Mesenchymal stem cell (in vitro differentiated cells and primary cell): Measurements from ENCODE around the gene FAM174B.
"Not testable (repeated sequence)": the region's sequence is repeated elsewhere in the genome, so short reads cannot be mapped to it uniquely, and the experiment has no call there.

Source experiments
- DNase-seq: peaks from one replicate; pipeline ENCODE4 v3.0.0-alpha.2; 2013
- H2AFZ ChIP-seq: one replicate; pipeline ENCODE4 v1.6.1; 2013; ENCODE audit warnings: low read depth, mild to moderate bottlenecking, control low read depth, inconsistent platforms, low read length, moderate library complexity
- H2AK5ac ChIP-seq: 2 replicates; pipeline ENCODE4 v1.6.1; 2013; ENCODE audit warnings: low read length, moderate library complexity, mild to moderate bottlenecking, inconsistent platforms; ENCODE audit not compliant: severe bottlenecking
- H2BK120ac ChIP-seq: one replicate; pipeline ENCODE4 v1.6.1; 2013; ENCODE audit warnings: low read depth, mild to moderate bottlenecking, inconsistent platforms, low read length, moderate library complexity
- H2BK12ac ChIP-seq, 2 experiments: one replicate each; pipeline ENCODE4 v1.6.1; 2013; ENCODE audit warnings: inconsistent platforms in 2 of 2, low read length in 2 of 2, mild to moderate bottlenecking in 2 of 2, moderate library complexity in 2 of 2, control low read depth in 1 of 2
- H2BK15ac ChIP-seq: one replicate; pipeline ENCODE4 v1.6.1; 2013; ENCODE audit warnings: mild to moderate bottlenecking, low read depth, inconsistent platforms; ENCODE audit not compliant: poor library complexity, severe bottlenecking
- H2BK5ac ChIP-seq: 2 replicates; pipeline ENCODE4 v1.6.1; 2013; ENCODE audit warnings: low read depth, mild to moderate bottlenecking, low read length, control low read depth, inconsistent platforms; ENCODE audit not compliant: poor library complexity, severe bottlenecking
- H3K14ac ChIP-seq, 2 experiments: one replicate each; pipeline ENCODE4 v1.6.1; 2013; ENCODE audit warnings: inconsistent platforms in 2 of 2, low read length in 2 of 2, control low read depth in 1 of 2, mild to moderate bottlenecking in 1 of 2, moderate library complexity in 1 of 2
- H3K18ac ChIP-seq, 2 experiments: one replicate each; pipeline ENCODE4 v1.6.1; 2013; ENCODE audit warnings: inconsistent platforms in 2 of 2, low read length in 2 of 2, control low read depth in 1 of 2, low read depth in 1 of 2, mild to moderate bottlenecking in 1 of 2
- H3K23ac ChIP-seq, 2 experiments: one replicate each; pipeline ENCODE4 v1.6.1; 2013; ENCODE audit warnings: inconsistent platforms in 2 of 2, low read length in 2 of 2, mild to moderate bottlenecking in 2 of 2, moderate library complexity in 2 of 2, control low read depth in 1 of 2
- H3K27ac ChIP-seq: 2 replicates; pipeline ENCODE4 v1.5.1; 2013; ENCODE audit warnings: mild to moderate bottlenecking, moderate library complexity, low read length, control low read depth, inconsistent platforms; ENCODE audit not compliant: poor library complexity, severe bottlenecking
- H3K27me3 ChIP-seq, 2 experiments: 2 replicates each; pipeline versions ENCODE4 v1.6.1 to v1.7.0; 2013; ENCODE audit warnings: low read length in 2 of 2, mild to moderate bottlenecking in 2 of 2, moderate library complexity in 2 of 2, control low read depth in 1 of 2, inconsistent platforms in 1 of 2; ENCODE audit not compliant: control insufficient read depth in 1 of 2, insufficient read depth in 1 of 2
- H3K36me3 ChIP-seq, 2 experiments: 2 replicates each; pipeline versions ENCODE4 v1.6.1 to v1.7.0; 2013; ENCODE audit warnings: low read length in 2 of 2, control low read depth in 1 of 2, inconsistent platforms in 1 of 2, low read depth in 1 of 2, mild to moderate bottlenecking in 1 of 2; ENCODE audit not compliant: insufficient read depth in 2 of 2, control insufficient read depth in 1 of 2
- H3K4ac ChIP-seq, 2 experiments: one replicate each; pipeline ENCODE4 v1.6.1; 2013; ENCODE audit warnings: inconsistent platforms in 2 of 2, low read length in 2 of 2, mild to moderate bottlenecking in 2 of 2, moderate library complexity in 2 of 2, control low read depth in 1 of 2, low read depth in 1 of 2
- H3K4me1 ChIP-seq: 2 replicates; pipeline ENCODE4 v1.6.1; 2013; ENCODE audit warnings: low read depth, low read length, control low read depth; ENCODE audit not compliant: control insufficient read depth, insufficient read depth
- H3K4me2 ChIP-seq: 2 replicates; pipeline ENCODE4 v1.6.1; 2013; ENCODE audit warnings: low read length, mild to moderate bottlenecking, inconsistent platforms; ENCODE audit not compliant: poor library complexity, severe bottlenecking
- H3K4me3 ChIP-seq, 2 experiments: 2 replicates each; pipeline versions ENCODE4 v1.5.1 to v1.7.0; 2013; ENCODE audit warnings: low read length in 2 of 2, mild to moderate bottlenecking in 2 of 2, control low read depth in 1 of 2, low read depth in 1 of 2; ENCODE audit not compliant: insufficient read depth in 1 of 2
- H3K79me1 ChIP-seq: replicated peaks from 2 replicates; pipeline ENCODE4 v1.6.1; 2013; ENCODE audit warnings: mild to moderate bottlenecking, control low read depth, low read length, inconsistent platforms; ENCODE audit not compliant: poor library complexity, severe bottlenecking
- H3K9ac ChIP-seq: 2 replicates; pipeline ENCODE4 v1.7.0; 2013; ENCODE audit warnings: mild to moderate bottlenecking, low read length, moderate library complexity
- H3K9me3 ChIP-seq: 2 replicates; pipeline ENCODE4 v1.7.0; 2013; ENCODE audit warnings: mild to moderate bottlenecking, low read length; ENCODE audit not compliant: control insufficient read depth
- H4K8ac ChIP-seq: one replicate; pipeline ENCODE4 v1.6.1; 2013; ENCODE audit warnings: inconsistent platforms, mild to moderate bottlenecking, low read length, moderate library complexity
- H4K91ac ChIP-seq: one replicate; pipeline ENCODE4 v1.6.1; 2013; ENCODE audit warnings: mild to moderate bottlenecking, low read length, inconsistent platforms
- WGBS: methylation state at CpG from one replicate; pipeline ENCODE4 v1.1.7; 2013; ENCODE audit warnings: mixed read lengths; 5-methylcytosine and 5-hydroxymethylcytosine counted together

FAM174B gene

GRCh38 chr15:92606836-92607150 lies 48.8 kb downstream of the FAM174B start:
- WGBS: 100% methylated on average over 3 of the region's 15 CpGs
- not testable (repeated sequence) for H3K14ac ChIP-seq, H3K23ac ChIP-seq, H4K8ac ChIP-seq, H2AK5ac ChIP-seq, H2BK5ac ChIP-seq, H3K4ac ChIP-seq, H4K91ac ChIP-seq, H3K27ac ChIP-seq, H3K4me1 ChIP-seq, H3K18ac ChIP-seq, H3K9ac ChIP-seq, H3K79me1 ChIP-seq, H2BK120ac ChIP-seq, H2AFZ ChIP-seq, H2BK12ac ChIP-seq, H3K36me3 ChIP-seq, H3K4me3 ChIP-seq, H3K9me3 ChIP-seq, H3K4me2 ChIP-seq, H2BK15ac ChIP-seq, DNase-seq
- H3K27me3 ChIP-seq: peaks cover 0 to 14% of the 10 kb centered on the region in 2 experiments

GRCh38 chr15:92606126-92606835 lies 49.3 kb downstream of the FAM174B start:
- Histone ChIP-seq H3K27ac (no peak overlapping the region), H3K79me1 (no peaks in the 10 kb centered on the region), H3K4me2 (no peak overlapping the region), H3K23ac (no peak overlapping the region), H4K91ac (no peak overlapping the region), H3K36me3 (no peaks in the 10 kb centered on the region), H4K8ac (no peak overlapping the region), H3K4me1 (no peaks in the 10 kb centered on the region), H3K4ac (no peak overlapping the region), H3K9me3 (no peaks in the 10 kb centered on the region), H2BK5ac (no peak overlapping the region), H2BK15ac (no peak overlapping the region), H3K4me3 (no peak overlapping the region), H2AK5ac (no peak overlapping the region), H3K14ac (no peak overlapping the region), H2AFZ (no peak overlapping the region), H3K18ac (no peak overlapping the region), H3K27me3 (peaks cover 0 to 18% of the 10 kb centered on the region in 2 experiments), H2BK120ac (no peak overlapping the region), H2BK12ac (no peak overlapping the region), H3K9ac (no peak overlapping the region)
- no peak for DNase-seq
- WGBS: 94% methylated on average over 9 of the region's 9 CpGs

- Histone ChIP-seq H4K91ac (no peak overlapping the region), H3K4me1 (no peaks in the 10 kb centered on the region), H4K8ac (no peak overlapping the region), H3K4me3 (no peak overlapping the region), H3K4ac (no peak overlapping the region), H2BK15ac (no peak overlapping the region), H3K18ac (no peak overlapping the region), H2BK120ac (no peak overlapping the region), H3K36me3 (no peaks in the 10 kb centered on the region), H2BK5ac (no peak overlapping the region), H2AFZ (no peak overlapping the region), H3K23ac (no peak overlapping the region), H3K27me3 (peaks cover 0 to 24% of the 10 kb centered on the region in 2 experiments), H3K9me3 (no peaks in the 10 kb centered on the region), H3K27ac (no peak overlapping the region), H2BK12ac (no peak overlapping the region), H3K4me2 (no peak overlapping the region), H2AK5ac (no peak overlapping the region), H3K79me1 (no peaks in the 10 kb centered on the region), H3K9ac (no peak overlapping the region), H3K14ac (no peak overlapping the region)
- 91% methylated on average over 12 of the region's 14 CpGs for WGBS
- DNase-seq: no peak
Observed at GRCh38 chr15:92605225-92605944, 50.2 kb downstream of the FAM174B start.

- no peak overlapping the region for H4K8ac ChIP-seq
- peaks cover 0 to 24% of the 10 kb centered on the region in 2 experiments for H3K27me3 ChIP-seq
- H3K79me1 ChIP-seq: no peaks in the 10 kb centered on the region
- H4K91ac ChIP-seq: no peak overlapping the region
- no peaks in the 10 kb centered on the region for H3K36me3 ChIP-seq
- H3K9me3 ChIP-seq: no peaks in the 10 kb centered on the region
- no peak overlapping the region for H2BK120ac ChIP-seq
- H3K27ac ChIP-seq: no peak overlapping the region
- no peak overlapping the region for H3K23ac ChIP-seq
- no peak overlapping the region for H2AFZ ChIP-seq
- no peak overlapping the region for H3K4me2 ChIP-seq
- no peak overlapping the region for H3K4ac ChIP-seq
- DNase-seq: no peak
- no peak overlapping the region for H3K4me3 ChIP-seq
- H3K9ac ChIP-seq: no peak overlapping the region
- no peak overlapping the region for H3K18ac ChIP-seq
- H2BK5ac ChIP-seq: no peak overlapping the region
- no peak overlapping the region for H2BK12ac ChIP-seq
- H3K14ac ChIP-seq: no peak overlapping the region
- H3K4me1 ChIP-seq: no peaks in the 10 kb centered on the region
- no peak overlapping the region for H2BK15ac ChIP-seq
- H2AK5ac ChIP-seq: no peak overlapping the region
- 87% methylated on average over 5 of the region's 5 CpGs for WGBS
Observed at GRCh38 chr15:92603743-92604470, 51.7 kb downstream of the FAM174B start.
